Stimulated activated CD4-positive, alpha-beta T cell treated with anti-CD3 and anti-CD28 coated beads, Interleukin-15, amount 100 ng/mL, for 24 hours (primary cell): ENCODE results near the gene TRAF3IP3.
"Not testable (repeated sequence)": the region's sequence is repeated elsewhere in the genome, so short reads cannot be mapped to it uniquely, and the experiment has no call there.

Experiments used
- DNase-seq: peaks from one replicate; pipeline ENCODE4 v3.0.0-alpha.2; 2020

The TRAF3IP3 gene

DNA sequence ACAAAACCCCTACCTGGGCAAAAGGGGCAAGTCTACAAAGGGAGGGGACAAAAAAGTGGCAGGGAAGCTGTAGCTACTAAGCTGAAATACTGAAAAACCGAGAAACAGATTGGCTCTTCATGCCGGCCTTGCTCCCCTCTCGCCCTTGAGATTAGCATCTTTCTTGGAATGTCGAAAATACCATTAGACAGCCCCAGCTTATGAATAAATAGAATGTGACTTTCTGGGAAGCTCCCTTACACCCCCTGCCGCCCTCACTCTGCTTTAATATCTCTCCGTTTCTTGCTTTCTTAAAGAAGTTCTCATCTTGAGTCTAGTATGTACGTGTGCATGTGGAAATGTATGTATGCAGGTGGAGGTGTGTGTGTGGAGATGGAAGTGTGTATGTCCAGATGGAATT, 14.1 kb downstream of the TRAF3IP3 start:
- DNase-seq, result no peak

DNA sequence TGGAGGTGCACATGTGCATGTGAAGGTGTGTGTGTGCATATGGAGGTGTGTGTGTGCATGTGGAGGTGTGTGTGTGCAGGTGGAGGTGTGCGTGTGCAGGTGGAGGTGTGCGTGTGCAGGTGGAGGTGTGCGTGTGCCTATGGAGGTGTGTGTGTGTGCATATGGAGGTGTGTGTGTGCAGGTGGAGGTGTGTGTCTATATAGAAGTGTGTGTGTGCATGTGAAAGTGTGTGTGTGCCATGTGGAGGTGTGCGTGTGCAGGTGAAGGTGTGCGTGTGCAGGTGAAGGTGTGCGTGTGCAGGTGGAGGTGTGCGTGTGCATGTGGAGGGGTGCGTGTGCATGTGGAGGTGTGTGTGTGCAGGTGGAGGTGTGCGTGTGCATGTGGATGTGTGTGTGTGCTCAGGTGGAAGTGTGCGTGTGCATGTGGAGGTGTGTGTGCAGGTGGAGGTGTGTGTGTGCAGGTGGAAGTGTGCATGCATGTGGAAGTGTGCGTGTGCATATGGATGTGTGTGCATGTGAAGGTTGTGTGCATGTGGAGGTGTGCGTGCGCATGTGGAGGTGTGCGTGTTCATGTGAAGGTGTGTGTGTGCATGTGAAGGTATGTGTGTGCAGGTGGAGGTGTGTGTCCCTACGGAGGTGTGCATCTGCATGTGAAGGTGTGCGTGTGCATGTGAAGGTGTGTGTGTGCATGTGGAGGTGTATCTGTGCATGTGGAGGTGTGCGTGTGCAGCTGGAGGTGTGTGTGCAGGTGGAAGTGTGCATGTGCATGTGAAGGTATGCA, 15.0 kb downstream of the TRAF3IP3 start:
- no peak for DNase-seq

DNA sequence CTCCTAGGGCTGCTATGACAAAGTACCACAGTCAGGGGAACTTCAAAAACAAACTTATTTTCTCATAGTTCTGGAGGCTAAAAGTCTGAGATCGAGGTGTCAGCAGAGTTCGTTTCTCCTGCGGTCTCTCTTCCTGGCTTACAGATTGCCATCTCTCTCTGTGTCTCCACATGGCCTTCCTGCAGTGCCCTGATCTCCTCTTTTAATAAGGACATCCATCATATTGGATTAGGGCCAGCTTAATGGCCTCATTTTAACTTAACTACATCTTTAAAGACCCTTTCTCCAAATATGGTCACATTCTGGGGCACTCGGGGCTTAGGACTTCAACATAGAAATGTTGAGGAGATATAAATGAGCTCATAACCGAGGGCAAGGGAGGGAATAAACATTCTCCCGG, 16.3 kb downstream of the TRAF3IP3 start:
- DNase-seq, result no peak

- no peak for DNase-seq
Observed at GRCh38 chr1:209774592-209774991, 18.7 kb downstream of the TRAF3IP3 start.

DNA sequence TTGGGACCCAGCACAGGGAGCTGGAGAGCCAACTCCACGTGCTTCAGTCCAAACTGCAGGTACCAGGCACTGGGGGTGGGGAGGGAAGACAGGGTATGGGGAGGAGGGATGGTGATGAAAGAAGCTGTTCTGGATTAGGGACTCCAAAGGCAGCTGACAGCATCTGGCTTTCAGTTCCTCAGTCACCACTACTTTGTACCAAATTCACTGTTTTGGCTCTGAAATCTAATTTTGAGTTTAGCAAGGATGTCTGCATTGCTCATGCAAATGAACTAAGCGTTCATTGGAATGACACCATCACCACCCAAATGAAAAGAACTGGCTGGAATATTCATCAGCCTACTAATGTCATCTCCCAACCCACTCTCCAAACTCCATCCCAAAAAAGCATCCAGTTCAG, 19.8 kb downstream of the TRAF3IP3 start:
- DNase-seq, result no peak

GRCh38 chr1:209777587-209777986, 21.7 kb downstream of the TRAF3IP3 start:
- no peak for DNase-seq

DNA sequence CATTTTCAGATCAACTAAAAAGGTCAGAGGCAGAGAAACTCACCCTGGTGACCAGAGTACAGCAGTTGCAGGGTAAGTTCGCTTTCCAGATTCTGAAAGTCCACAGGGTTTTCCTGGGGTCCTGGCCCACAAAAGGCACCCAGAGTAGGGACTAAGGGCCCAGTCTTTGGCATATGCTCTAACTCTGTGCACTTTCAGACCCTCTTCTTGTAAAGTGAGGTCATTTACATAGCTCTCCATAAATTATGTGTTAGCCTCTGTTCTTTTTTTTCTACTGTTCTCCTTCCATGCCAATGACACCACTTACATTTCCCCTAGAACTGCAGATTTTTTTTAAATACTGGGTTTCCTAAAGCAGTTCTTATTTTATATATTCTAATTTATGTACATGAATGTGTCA, 22.2 kb downstream of the TRAF3IP3 start:
- DNase-seq, result no peak

DNA sequence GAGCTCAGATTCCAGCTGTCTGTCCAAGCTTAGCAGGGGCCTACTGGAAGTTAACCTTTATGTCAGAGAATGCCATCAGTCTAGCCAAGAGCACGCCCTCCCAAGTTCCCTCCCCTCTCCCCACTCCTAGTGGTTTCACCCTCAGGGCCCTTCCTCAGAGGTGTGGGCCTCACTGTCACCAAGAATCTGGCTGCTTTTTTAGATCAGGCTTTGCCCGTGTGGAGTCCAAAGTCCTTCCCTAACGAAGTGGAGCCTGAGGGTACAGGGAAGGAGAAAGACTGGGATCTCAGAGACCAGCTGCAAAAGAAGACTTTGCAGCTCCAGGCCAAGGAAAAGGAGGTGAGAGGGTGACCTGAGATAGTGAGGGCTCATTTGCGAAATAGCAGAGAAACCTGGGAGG, 24.4 kb downstream of the TRAF3IP3 start:
- no peak for DNase-seq

- DNase-seq, result no peak
Observed at GRCh38 chr1:209783386-209783785, 27.5 kb downstream of the TRAF3IP3 start.

DNA sequence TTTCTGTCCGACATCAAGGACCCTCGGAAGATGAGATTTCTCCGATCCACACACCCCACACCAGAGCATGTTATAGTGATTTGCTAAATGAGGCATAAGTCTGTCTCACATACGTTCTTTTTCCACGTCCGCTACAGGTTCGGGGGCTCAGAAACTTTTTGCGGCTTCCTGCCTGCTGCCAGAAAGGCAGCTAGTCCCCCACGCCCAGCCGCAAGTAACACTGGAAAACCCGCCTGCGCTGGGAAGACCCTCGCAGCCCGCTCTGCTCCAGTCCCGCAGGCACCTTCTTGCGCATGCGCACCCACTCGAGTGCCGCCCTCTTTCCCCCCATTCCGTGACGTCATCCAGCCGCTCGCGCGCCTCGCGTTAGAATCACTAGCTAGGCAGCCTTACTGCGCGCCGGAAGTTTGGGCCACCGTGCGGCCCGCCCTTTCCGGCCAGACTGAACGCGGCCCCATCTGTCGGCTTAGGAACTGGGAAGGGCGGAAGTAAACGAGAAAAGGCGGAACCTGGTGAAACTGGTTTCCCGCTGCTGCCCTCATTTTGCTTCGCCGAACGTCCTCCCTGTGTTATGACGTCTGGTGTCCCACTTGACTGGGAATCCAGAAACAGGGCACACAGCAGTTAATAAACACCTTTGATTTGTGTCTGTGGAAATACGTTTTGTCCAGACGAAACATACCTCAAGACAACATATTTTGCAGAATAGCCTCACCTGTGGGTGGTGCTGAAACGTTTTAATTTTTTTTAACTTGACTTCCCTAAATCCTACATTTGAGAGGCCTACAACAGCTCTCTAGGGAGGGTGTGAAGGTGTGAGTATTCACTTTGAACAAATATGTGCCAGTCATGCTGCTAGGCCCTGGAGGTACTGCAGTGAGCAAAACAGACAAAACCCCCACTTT, 28.7 kb downstream of the TRAF3IP3 start, which contains the start of gene C1orf74:
Gene C1orf74 (minus strand): TSS at position 295 of the 905 bp plus-strand sequence. CDS start 925 bp downstream, outside the sequence.
- peak; percentile 99 for DNase-seq

- no peak for DNase-seq
Observed at GRCh38 chr1:209785592-209785991, 29.7 kb downstream of the TRAF3IP3 start.

DNA sequence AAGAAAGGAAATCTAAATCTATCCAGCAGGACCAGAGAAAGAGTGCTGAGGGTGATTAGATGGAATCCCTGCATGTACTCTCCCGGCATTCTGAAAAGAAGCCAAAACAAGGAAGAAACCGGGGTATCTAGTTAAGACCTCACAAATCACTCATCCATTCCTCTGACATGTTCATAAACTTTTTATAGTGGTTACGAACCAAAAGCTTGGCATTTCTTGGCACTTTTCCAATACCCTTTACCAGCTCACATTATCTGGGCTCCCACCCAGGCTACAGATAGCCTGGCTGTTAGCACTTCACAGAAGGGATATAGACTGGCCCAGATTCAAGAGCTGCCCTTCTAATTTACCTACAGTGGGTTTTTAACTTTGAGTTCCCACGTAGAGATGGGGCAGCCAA, 30.3 kb downstream of the TRAF3IP3 start:
- DNase-seq, result no peak

GRCh38 chr1:209787551-209787950, 31.7 kb downstream of the TRAF3IP3 start:
- DNase-seq, result no peak

DNA sequence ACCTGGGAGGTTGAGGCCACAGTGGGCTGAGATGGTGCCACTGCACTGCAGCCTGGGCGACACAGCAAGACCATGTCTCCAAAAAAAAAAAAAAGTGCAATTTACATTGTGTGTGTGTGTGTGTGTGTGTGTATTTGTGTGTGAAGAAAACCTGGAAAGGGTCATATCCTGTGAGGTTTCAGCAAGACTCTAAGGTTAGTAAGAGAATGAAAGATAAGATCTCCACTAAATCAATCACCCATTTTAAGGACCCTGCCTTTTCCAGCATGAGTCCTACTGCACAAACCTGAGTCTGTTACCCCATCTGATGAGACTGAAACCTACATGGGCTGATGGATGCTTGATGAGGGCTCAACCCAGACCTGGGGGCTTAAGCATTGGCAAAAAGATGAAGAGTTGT, 33.4 kb downstream of the TRAF3IP3 start:
- no peak for DNase-seq

GRCh38 chr1:209790286-209791193, 34.7 kb downstream of the TRAF3IP3 start:
- no peak for DNase-seq

- DNase-seq, result no peak
Observed at GRCh38 chr1:209791920-209792319, 36.1 kb downstream of the TRAF3IP3 start.

DNA sequence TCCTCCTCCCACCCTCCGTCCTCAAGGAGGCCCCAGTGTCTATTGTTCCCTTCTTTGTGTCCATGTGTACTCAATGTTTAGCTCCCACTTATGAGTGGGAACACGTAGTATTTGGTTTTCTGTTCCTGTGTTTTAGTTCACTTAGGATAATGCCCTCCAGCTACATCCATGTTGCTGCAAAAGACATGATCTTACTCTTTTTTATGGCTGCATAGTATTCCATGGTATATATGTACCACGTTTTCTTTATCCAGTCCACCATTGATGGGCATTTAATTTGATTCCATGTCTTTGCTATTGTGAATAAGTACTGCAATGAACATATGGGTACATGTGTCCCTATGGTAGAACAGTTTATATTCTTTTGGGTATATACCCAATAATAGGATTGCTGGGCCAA, 37.9 kb downstream of the TRAF3IP3 start:
- DNase-seq, result not testable (repeated sequence)

DNA sequence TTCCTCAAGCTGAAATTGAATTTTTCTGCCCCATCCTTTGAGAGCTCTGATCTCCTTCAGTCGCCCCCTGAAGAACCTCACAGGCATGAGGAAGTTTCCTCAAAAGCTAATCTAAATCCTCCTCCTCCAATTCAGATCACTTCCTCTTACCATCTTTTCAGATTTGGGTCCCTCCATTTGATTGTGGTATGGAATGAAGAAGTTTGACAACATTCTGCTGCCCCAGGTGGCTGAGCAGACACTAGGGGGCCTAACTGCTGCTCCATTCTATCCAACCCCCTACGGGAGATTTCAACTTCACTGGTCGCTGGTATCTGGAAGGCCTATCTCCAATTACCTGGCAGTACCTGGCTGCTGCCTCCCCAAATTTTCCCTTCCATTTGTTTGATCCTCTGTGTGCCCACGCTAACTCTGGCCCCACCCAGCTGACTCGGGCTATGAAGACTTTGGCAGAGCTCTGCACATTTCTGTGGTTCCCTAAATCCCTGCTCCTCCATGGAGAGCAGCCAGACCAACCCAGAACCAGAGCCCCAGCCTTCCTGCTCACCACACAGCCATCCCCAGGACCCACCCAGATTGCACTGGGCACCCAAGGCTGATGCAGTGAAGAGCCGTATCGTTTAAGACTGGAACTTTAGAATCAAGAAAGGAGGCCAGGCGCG, 42.3 kb downstream of the TRAF3IP3 start:
- DNase-seq, result no peak

- DNase-seq, result no peak
Observed at GRCh38 chr1:209800984-209801834, 45.4 kb downstream of the TRAF3IP3 start.

DNA sequence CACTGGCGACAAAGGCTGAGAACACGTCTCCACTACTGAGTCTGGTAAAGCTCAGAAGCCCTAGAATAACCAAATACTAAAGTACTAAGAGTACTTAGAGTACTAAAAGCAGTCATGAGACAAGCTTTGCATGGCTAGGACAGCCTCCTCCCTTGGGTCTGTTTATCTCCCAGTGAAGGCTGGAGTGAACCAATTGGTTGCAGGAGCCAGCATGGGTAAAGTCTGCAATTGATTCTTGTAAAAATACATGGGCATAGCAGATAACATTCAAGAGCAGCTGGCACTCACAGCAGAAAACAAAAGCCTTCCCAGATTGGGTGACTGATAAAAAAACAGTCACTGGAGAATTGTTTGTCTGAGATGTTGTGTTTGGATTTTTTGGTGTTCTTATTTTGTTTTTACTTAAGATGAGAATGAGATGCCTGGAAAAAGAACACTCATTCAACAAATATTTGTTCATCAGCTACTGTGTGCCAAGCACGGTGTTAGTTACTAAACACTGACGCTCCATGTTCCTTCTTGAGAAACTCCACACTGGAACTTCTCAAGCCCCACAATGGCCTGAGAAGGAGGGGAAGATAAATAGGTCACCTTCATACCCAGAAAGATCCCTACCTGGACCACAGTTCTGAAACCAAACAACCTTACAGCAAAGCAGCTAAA, 46.4 kb downstream of the TRAF3IP3 start:
- no peak for DNase-seq

GRCh38 chr1:209802780-209803152, 46.9 kb downstream of the TRAF3IP3 start:
- no peak for DNase-seq
